Fibroblast of peridontal ligament (primary cell): ENCODE data around the gene PRKAG3.

Experiments
- DNase-seq: peaks from one replicate; pipeline ENCODE4 v3.0.0-alpha.2; 2010; ENCODE audit errors: extremely low read depth

Gene PRKAG3

GRCh38 chr2:218839888-218840287 lies 8.3 kb upstream of the PRKAG3 start:
- DNase-seq: no peak

DNA sequence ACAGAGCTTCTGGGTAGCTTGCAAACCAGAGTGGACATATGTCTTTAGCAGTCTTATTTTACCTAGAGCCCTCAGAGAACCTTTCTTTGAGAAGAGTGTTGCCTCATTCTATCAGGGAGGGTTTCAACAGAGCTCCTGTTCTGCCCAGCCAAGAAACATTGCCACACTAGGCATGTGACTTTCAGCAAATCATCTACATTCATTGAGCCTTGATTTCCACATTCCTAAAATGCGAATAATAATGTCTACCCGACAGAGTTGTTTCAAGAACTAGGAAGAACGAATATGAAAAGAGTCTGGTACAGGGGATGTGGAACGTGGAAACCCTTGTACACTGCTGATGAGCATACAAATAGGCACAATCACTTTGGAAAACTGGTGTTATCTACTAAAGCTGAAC lies 7.8 kb upstream of the PRKAG3 start:
- DNase-seq: peak; percentile 73

DNA sequence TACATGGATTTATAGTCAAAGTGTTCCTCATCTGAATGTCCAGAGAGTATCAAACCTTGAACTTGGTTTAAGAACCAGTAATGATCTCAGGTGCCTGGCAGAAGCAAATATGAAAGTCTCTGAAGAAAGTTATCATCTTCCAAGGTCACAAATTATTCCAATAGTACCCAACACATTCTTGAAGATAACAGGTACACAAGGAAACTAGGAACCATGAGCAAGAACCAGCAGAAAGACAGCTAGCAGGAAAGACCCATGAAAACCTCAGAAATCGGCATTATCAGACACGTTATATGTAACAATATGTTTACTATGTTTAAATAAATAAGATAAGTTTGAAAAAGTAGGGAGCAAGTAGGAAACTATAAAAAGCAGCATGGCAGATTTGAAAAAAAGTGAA lies 5.9 kb upstream of the PRKAG3 start:
- DNase-seq: no peak

DNA sequence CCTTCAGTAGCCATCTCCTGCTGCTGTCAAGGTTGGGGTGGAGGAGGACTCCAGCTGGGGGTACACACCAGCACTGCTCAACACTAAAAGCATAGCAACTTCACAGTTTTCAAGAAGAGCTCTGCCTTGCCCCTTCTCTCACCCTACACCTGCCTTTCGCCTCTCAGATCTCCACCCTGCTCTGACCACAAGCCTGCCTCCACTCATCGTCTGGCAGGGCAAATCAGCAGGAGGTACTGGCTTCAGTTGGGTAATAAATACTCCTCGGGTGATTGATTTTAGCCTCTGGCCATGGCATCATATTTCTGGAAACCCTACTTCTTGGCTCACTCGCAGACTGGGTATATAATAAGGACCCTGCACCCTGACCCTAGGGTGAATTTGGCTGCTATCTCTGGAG lies 3.1 kb upstream of the PRKAG3 start:
- no peak for DNase-seq

DNA sequence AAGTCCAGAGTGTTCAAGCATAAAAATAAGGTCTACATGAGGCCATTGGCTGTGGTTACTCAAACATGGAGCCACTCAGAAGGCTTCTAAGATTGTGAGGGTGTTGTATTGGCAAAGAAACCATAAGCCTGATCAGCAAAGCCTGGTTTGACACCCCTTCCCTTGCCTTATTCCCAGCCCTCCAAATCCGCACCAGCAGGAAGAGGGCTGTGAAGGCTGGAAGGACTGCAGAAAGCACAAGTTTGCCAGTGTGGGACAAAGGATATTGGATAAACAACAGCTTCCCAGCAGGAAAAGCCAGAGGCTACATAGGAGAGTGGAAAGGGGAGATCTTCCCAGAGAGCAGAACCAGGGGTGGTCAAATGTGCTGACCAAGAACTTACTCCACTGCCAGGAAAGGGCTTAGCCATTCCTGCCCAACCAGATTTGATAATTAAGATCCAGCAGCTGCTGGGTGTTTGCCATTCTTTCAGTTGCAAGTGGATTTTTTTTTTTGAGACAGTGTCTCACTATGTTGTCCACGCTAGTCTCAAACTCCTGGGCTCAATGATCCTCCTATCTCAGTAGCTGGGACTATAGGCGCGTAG lies 1.5 kb upstream of the PRKAG3 start:
- no peak for DNase-seq

DNA sequence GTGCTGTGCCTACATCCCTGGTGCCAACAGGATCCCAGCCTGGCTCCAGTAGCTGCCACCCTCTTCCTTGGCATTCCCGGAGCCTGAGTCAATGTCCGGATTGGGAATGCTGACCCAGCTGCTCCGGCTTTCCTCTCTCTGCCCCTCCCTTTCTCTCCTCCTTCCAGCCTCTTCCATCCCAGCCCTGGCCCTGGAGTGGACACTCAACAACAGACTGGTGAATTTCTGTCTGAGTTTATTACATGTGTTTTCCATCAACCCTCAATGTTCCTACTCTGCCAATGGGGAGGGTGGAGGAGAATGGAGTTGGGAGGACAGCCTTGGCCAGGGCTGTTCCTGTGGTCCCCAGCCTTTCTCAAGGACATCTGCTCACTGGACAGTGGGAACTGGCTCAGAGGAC lies 917 bp upstream of the PRKAG3 start:
- peak; percentile 46 for DNase-seq

DNA sequence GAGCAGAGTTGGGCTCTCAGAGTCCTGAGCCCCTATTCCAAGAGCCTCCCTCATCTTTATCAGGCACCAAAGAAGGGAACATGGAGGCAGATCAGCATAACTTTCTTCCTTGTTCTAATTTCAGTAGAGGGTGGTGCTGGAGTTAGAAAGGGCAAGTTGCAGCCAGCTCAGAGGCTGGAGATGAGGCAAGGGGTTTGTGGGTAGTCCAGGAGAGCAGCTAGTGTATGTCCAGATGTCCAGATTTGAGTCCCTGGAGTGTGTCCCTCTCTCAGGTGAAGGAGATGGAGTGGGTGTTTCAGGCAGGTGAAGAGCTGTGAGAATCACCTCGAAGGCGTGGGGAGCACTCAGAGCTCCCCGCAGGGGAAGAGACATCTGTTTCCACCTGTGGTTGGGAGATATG lies 478 bp upstream of the PRKAG3 start:
- DNase-seq: no peak

GRCh38 chr2:218830526-218831306 lies 887 bp downstream of the PRKAG3 start:
- DNase-seq: no peak

DNA sequence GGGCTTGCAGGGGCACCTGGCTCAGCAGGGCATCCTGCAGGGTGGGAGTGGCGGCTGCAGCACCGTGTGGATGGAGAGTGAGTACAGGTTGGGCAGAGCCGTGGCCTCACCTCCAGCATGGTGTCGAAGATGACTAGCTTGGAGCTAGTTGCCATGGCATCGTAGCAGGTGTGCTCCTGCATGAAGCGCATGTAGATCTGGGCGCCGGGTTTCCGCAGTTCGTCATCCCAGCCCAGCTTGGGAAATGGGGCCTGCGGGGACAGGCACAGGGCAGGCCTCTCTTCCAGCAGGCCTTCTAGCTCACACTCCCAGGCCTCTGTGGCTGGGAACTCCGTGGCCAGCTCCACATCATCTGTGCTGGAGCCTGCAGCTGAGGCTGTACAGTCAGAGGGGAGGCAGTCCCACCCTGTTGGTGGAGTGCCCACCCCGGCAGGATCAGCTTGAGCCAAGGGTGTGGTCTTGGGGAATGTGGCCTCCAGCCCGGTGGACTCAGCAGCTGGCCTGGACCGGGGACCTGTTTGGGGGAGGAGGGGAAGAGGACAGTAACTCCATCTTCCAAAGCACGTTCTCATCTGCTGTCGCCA lies 1.6 kb downstream of the PRKAG3 start:
- no peak for DNase-seq

DNA sequence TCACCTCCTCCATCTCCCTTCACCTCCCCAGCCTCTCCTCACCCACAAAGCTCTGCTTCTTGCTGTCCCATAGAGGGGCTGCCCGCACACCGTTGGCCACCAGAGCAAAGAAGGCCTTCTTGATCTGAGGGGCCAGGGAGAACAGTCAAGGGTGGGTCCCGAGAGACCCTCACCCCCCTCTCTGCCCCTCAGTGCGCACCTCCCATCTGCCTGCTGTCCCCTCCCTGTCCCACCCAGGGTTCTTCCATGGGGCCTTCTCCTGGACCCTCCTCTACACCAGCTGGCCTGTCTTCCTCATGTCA lies 3.2 kb downstream of the PRKAG3 start:
- DNase-seq: no peak

DNA sequence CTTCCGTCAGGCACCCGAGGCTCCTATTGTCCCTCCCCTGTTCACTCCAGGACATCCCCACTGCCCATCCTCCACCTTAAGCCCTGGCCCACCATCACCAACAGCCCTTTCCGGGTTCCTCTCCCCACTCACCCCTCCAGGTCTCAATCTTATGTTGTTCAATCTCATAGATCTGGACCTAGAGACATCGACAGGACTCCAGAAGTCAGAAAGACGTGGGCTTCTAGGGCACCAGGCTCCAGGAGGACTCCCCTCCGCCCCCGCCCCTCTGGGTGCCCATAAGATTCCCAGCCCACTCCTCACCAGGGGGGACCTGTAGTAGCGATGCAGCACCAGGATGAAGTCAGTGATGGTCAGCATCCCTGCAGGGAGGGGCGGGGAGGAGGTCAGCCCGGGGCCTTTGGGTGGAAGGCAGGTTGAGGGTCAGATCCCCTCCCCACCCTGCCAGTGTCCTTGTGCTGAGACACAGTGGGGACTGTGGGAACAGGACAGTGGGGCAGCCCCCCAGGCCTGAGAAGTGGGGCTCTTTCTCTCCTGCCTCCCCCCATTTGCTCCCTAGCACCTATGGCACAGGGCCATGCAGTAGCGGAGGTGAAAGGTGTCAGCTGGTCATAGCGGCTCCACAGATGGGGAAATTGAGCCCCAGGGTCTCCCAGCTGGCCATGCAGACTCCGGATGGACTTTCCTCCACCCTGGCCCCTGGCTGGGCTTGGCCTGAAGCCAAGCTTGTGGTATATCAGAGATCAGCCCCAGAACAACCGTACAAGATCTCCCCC lies 3.7 kb downstream of the PRKAG3 start:
- DNase-seq: no peak

DNA sequence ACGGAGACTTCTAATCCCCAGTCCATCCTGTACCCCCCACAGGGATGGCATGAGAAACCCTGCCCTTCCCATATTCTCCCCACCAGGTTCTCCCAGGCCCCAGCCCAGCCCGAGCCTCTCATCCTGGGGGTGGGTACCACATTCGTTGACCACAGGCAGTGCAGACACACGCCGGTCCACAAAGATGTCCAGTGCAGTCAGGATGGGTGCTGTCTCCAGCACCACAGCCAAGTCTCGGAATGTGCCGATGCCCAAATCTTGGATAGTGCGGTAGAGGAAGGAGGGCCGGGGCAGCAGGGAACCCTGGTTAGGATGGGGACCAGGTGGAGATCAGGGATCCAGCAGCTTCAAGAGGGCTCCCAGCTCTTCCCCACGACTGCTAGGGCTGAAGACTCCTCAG lies 4.8 kb downstream of the PRKAG3 start:
- DNase-seq: no peak

- no peak for DNase-seq
These were observed 7.6 kb downstream of the PRKAG3 start for GRCh38 chr2:218824004-218824403.

- no peak for DNase-seq
These were observed 8.3 kb downstream of the PRKAG3 start for GRCh38 chr2:218823196-218823855.

- DNase-seq: no peak
These were observed 9.0 kb downstream of the PRKAG3 start for GRCh38 chr2:218822622-218823021.

DNA sequence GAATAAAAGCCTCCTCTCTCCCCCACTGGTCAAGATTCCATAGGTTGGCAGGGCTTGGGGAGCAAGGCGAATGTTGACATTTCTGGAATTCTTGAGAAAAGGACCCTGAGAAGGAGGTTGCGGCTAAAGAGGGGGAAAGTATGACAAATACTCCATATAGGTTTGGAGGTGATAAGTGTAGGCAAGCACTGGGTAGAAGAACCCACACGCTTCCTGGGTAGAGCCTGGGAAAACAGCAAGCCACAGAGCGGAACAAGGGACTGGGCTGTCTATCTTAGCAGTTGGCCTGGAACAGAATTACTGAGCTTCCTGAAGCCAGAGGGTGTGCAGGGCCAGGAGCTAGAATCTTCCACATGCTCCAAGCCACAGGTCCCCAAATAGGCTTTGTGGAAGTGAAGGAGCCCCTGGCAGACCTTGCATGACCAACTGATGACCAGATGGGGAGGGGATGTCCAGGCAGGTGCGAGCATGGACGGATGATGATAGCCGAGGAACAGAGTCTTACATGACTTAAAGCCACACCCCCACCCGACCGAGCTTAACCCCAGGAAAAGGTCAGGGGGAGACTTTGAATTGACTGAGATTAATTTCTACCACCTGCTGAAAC lies 9.9 kb downstream of the PRKAG3 start:
- no peak for DNase-seq

- DNase-seq: no peak
These were observed 10.7 kb downstream of the PRKAG3 start for GRCh38 chr2:218820746-218821369.

- DNase-seq: no peak
These were observed 12.5 kb downstream of the PRKAG3 start for GRCh38 chr2:218819093-218819492.

DNA sequence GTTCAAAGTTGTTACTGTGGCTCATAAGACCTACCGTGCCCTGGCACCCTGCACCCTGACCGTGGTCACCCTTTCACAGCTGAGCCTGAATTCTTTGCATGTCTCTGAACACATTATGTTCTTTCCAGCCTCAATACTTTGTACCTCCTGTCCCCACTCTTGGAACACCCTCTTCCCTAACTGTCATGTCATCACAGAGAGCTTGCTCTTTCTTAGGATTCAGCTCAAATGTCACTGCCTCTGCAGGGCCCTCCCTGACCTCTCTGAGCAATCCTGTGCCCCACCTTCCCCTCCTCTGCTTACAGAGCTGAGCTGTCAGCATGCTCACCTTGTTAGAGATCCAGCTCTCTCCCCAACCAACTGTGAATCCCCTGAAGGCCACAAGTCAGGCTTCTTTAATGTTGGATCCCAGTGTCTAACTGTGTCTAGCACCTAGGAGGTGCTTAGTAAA lies 15.0 kb downstream of the PRKAG3 start:
- no peak for DNase-seq

DNA sequence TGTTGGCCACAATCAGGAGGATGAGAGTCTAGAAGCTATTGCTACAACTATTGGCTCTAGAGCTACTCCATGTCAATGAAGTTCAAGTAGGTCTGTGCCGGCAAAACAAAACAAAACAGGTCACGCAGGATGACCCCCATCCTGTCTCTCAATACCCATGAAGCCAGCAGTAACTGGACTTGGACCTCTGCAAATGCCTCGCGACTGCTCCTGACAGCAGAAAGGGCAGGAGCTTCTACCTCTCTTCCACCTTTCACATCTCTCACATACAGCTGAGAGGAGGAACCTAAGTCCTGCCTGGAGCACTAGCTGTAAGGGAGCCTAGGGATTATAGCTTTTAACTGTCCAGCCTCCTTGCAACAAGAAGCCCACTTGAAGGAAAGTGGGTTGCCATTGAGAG lies 16.0 kb downstream of the PRKAG3 start:
- no peak for DNase-seq

DNA sequence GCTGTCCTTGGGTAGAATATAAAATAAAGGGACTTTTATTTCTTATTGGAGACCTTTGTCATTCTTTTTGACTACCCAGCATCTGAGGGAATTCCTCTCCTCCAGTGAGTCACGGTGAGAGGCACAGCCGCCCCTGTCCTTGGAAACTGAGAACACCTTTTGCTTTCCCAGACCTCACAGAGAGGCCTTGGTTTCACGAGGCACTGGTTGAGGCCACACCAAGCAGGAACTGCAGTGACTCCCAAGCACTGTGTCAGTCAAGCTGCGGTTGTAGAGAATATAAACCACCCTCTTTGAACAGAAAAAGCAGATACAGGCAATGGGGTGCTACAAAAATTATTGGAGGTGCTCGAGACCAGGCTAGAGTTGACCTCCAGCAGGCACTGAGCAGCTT lies 16.4 kb downstream of the PRKAG3 start:
- no peak for DNase-seq
